ENCODE data around the gene NUP210L. TPM values are rescaled to one million over a fixed set of nuclear protein-coding genes. Genes with fewer than 3 reads are reported as not detected.

NUP210L gene
- total and polyA plus RNA-seq, 3 experiments from 2014 or later: 0.06 to 0.09 TPM; not detected in 1

Other genes with a start within 250 kb of the NUP210L start
- 10 to 100 TPM; 64.9 to 71.9 TPM for gene GATAD2B, start 232.1 kb downstream of the NUP210L start, total RNA-seq
- gene GATAD2B, start 232.1 kb downstream of the NUP210L start, polyA plus RNA-seq: 5.6 TPM
- gene DENND4B, start 208.4 kb downstream of the NUP210L start, total RNA-seq: 100 to 1,000 TPM; 100 to 102 TPM
- gene DENND4B, start 208.4 kb downstream of the NUP210L start, polyA plus RNA-seq: 27.3 TPM
- gene CRTC2, start 196.5 kb downstream of the NUP210L start, total RNA-seq: 10 to 100 TPM; 53.9 to 63.2 TPM
- 38.9 TPM for gene CRTC2, start 196.5 kb downstream of the NUP210L start, polyA plus RNA-seq
- gene SLC39A1, start 191.5 kb downstream of the NUP210L start, total RNA-seq: 10 to 100 TPM; 85.5 to 88.2 TPM
- gene SLC39A1, start 191.5 kb downstream of the NUP210L start, polyA plus RNA-seq: 39.2 TPM
- gene CREB3L4, start 187.2 kb downstream of the NUP210L start, total RNA-seq: 10 to 100 TPM in 1 of 2 experiments, 1 to 10 TPM in 1; 10.0 to 10.1 TPM
- gene CREB3L4, start 187.2 kb downstream of the NUP210L start, polyA plus RNA-seq: 5.3 TPM
- gene JTB, start 177.4 kb downstream of the NUP210L start, total RNA-seq: 100 to 1,000 TPM; 232 to 239 TPM
- 351 TPM for gene JTB, start 177.4 kb downstream of the NUP210L start, polyA plus RNA-seq
- gene RAB13, start 168.7 kb downstream of the NUP210L start, total RNA-seq: 1 to 10 TPM; 9.0 to 9.5 TPM
- not detected for gene RAB13, start 168.7 kb downstream of the NUP210L start, polyA plus RNA-seq
- gene RPS27, start 164.3 kb downstream of the NUP210L start, total RNA-seq: 1,000 to 10,000 TPM; 1,959 to 2,149 TPM
- 20,406 TPM for gene RPS27, start 164.3 kb downstream of the NUP210L start, polyA plus RNA-seq
- 100 to 1,000 TPM; 802 to 863 TPM for gene TPM3, start 37.0 kb upstream of the NUP210L start, total RNA-seq
- gene TPM3, start 37.0 kb upstream of the NUP210L start, polyA plus RNA-seq: 948 TPM
- not detected for gene CFAP141, start 51.3 kb upstream of the NUP210L start, total RNA-seq
- not detected for gene CFAP141, start 51.3 kb upstream of the NUP210L start, polyA plus RNA-seq
- gene UBAP2L, start 65.9 kb upstream of the NUP210L start, total RNA-seq: 100 to 1,000 TPM; 258 to 277 TPM
- 63.0 TPM for gene UBAP2L, start 65.9 kb upstream of the NUP210L start, polyA plus RNA-seq
- 100 to 1,000 TPM; 145 to 153 TPM for gene HAX1, start 117.6 kb upstream of the NUP210L start, total RNA-seq
- gene HAX1, start 117.6 kb upstream of the NUP210L start, polyA plus RNA-seq: 149 TPM
- gene AQP10, start 166.0 kb upstream of the NUP210L start, total RNA-seq: not detected
- not detected for gene AQP10, start 166.0 kb upstream of the NUP210L start, polyA plus RNA-seq
- gene ATP8B2, start 170.5 kb upstream of the NUP210L start, total RNA-seq: 10 to 100 TPM; 71.7 to 72.8 TPM
- gene ATP8B2, start 170.5 kb upstream of the NUP210L start, polyA plus RNA-seq: 69.9 TPM